ENCODE data around the gene PHOX2B.

DNA sequence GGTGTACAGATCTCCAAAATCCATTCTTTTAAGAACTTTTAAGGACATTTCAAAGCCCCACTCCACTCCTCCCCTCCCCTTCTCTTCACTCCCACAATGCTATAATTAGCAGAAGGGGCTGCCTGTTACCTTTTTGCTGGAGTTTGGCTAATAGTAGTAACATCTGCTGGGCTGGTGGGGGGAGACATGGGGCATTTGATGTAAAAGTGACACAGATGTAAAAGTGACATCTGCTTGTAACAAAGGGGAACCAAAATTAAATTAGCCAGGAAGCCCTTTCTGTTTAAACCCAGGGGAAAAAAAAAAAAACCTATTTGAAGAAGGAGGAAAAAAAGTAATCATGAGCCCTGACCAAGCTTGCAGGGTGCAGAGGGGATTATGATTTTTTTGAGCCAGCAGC is 5.4 kb upstream of the PHOX2B start:
- TF ChIP-seq POLR2A (IDR thresholded peaks at IDR 0.05; ENCODE audit: borderline replicate concordance, extremely low read depth, insufficient read depth, insufficient read length) (no peak), RAD21 (IDR thresholded peaks at IDR 0.05; ENCODE audit: low read depth) (no peak), SP1 (IDR thresholded peaks at IDR 0.05; ENCODE audit: low read depth) (no peak), POLR2AphosphoS5 (IDR thresholded peaks at IDR 0.05; ENCODE audit: low read depth, low read length) (no peak), YY1 (IDR thresholded peaks at IDR 0.05; ENCODE audit: extremely low read depth, insufficient replicate concordance, low read depth, low read length) (no peak)
- TF ChIP-seq, protein P1, sequence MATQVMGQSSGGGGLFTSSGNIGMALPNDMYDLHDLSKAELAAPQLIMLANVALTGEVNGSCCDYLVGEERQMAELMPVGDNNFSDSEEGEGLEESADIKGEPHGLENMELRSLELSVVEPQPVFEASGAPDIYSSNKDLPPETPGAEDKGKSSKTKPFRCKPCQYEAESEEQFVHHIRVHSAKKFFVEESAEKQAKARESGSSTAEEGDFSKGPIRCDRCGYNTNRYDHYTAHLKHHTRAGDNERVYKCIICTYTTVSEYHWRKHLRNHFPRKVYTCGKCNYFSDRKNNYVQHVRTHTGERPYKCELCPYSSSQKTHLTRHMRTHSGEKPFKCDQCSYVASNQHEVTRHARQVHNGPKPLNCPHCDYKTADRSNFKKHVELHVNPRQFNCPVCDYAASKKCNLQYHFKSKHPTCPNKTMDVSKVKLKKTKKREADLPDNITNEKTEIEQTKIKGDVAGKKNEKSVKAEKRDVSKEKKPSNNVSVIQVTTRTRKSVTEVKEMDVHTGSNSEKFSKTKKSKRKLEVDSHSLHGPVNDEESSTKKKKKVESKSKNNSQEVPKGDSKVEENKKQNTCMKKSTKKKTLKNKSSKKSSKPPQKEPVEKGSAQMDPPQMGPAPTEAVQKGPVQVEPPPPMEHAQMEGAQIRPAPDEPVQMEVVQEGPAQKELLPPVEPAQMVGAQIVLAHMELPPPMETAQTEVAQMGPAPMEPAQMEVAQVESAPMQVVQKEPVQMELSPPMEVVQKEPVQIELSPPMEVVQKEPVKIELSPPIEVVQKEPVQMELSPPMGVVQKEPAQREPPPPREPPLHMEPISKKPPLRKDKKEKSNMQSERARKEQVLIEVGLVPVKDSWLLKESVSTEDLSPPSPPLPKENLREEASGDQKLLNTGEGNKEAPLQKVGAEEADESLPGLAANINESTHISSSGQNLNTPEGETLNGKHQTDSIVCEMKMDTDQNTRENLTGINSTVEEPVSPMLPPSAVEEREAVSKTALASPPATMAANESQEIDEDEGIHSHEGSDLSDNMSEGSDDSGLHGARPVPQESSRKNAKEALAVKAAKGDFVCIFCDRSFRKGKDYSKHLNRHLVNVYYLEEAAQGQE (IDR thresholded peaks at IDR 0.05; ENCODE audit: low read depth) = no peak
- TF ChIP-seq, protein P2, sequence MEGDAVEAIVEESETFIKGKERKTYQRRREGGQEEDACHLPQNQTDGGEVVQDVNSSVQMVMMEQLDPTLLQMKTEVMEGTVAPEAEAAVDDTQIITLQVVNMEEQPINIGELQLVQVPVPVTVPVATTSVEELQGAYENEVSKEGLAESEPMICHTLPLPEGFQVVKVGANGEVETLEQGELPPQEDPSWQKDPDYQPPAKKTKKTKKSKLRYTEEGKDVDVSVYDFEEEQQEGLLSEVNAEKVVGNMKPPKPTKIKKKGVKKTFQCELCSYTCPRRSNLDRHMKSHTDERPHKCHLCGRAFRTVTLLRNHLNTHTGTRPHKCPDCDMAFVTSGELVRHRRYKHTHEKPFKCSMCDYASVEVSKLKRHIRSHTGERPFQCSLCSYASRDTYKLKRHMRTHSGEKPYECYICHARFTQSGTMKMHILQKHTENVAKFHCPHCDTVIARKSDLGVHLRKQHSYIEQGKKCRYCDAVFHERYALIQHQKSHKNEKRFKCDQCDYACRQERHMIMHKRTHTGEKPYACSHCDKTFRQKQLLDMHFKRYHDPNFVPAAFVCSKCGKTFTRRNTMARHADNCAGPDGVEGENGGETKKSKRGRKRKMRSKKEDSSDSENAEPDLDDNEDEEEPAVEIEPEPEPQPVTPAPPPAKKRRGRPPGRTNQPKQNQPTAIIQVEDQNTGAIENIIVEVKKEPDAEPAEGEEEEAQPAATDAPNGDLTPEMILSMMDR (IDR thresholded peaks at IDR 0.05 in 2 of 3, conservative IDR thresholded peaks at IDR 0.05 in 1 of 3; ENCODE audit: borderline replicate concordance in 1 of 3, insufficient read depth in 1 of 3, low read depth in 2 of 3, low read length in 2 of 3) = no peak

All from HCT116 (cell line).